ENCODE measurements around the gene RNU4-1.

- TF ChIP-seq ISL1 (CRISPR knock-in tag; IDR thresholded peaks at IDR 0.05): no peak
- TF ChIP-seq GLIS3 (CRISPR knock-in tag; IDR thresholded peaks at IDR 0.05): no peak
- TF ChIP-seq ZNF70 (CRISPR knock-in tag; IDR thresholded peaks at IDR 0.05): no peak
- no peak for TF ChIP-seq RARB (CRISPR knock-in tag; IDR thresholded peaks at IDR 0.05)
- TF ChIP-seq TSHZ2 (CRISPR knock-in tag; IDR thresholded peaks at IDR 0.05): no peak
- no peak for TF ChIP-seq PATZ1 (CRISPR knock-in tag; IDR thresholded peaks at IDR 0.05; ENCODE audit: borderline replicate concordance)
- TF ChIP-seq TOX (CRISPR knock-in tag; IDR thresholded peaks at IDR 0.05; ENCODE audit: borderline replicate concordance): no peak
- no peak for TF ChIP-seq ZFP30 (CRISPR knock-in tag; IDR thresholded peaks at IDR 0.05)
- no peak for TF ChIP-seq POU6F1 (CRISPR knock-in tag; IDR thresholded peaks at IDR 0.05; ENCODE audit: borderline replicate concordance, low read depth)
- TF ChIP-seq CSDC2 (CRISPR knock-in tag; IDR thresholded peaks at IDR 0.05): no peak
- TF ChIP-seq PPARA (CRISPR knock-in tag; IDR thresholded peaks at IDR 0.05; ENCODE audit: borderline replicate concordance): no peak
- no peak for TF ChIP-seq CREB5 (CRISPR knock-in tag; IDR thresholded peaks at IDR 0.05; ENCODE audit: low read depth)
- no peak for TF ChIP-seq TCF4 (CRISPR knock-in tag; IDR thresholded peaks at IDR 0.05; ENCODE audit: borderline replicate concordance)
- TF ChIP-seq CSRNP3 (CRISPR knock-in tag; IDR thresholded peaks at IDR 0.05): no peak
These were observed 39.5 kb upstream of the RNU4-1 start for GRCh38 chr12:120332523-120332922.

All from SK-N-SH treated with all-trans-retinoic acid at 6 μM for 48 hours (cell line).